ENCODE measurements around the gene HSD17B12. TPM values are rescaled to one million over a fixed set of nuclear protein-coding genes. Genes with fewer than 3 reads are reported as not detected.

HSD17B12 gene
- polyA plus RNA-seq, 1 donor from 2014 or later = 58.8 TPM

DNA sequence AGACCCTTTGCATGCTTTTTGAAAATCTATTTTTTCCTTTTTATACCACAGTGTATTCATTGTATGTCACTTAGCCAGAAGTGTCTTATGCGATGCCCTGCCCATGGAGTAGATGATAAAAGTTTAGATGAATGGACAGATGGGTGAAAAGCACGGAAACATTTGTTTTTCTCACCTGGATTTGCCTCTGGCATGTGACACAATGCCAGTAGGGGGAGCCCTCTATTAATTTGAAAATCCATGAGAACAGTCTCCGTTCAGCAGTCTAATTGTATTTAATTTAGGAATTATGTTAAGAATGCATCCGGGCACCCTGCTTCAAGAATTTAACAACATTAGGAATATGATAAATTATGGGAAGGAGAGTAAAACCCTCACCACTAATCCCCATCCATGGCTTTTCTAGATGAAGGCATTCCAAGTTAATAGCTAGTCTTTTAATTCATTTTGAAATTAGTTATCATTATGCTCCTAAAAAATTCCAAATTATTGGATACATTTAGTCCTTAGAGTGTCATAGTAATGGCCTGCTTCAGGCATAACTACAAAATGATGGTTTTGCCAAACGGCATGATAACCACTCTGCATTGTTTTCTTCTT lies 144.8 kb downstream of the HSD17B12 start:
- H3K27me3 ChIP-seq (ENCODE audit: insufficient read depth, low read depth, low read length) = no peaks in the 10 kb centered on the region
- H3K9me3 ChIP-seq (ENCODE audit: low read length) = no peaks in the 10 kb centered on the region
- H3K4me3 ChIP-seq (ENCODE audit: low read length) = no peak overlapping the region
- H3K36me3 ChIP-seq (ENCODE audit: insufficient read depth, low read length) = peaks cover 7% of the 10 kb centered on the region
- H3F3A ChIP-seq (ENCODE audit: insufficient read depth, low read length, poor library complexity, severe bottlenecking) = no peaks in the 10 kb centered on the region
- TF ChIP-seq EP300 (conservative IDR thresholded peaks at IDR 0.05; ENCODE audit: poor library complexity, severe bottlenecking) (no peak), MXI1 (conservative IDR thresholded peaks at IDR 0.05; ENCODE audit: poor library complexity, severe bottlenecking) (no peak), SMC3 (conservative IDR thresholded peaks at IDR 0.05; ENCODE audit: poor library complexity) (peak; percentile 60), TAF1 (IDR thresholded peaks at IDR 0.05; ENCODE audit: low read depth) (no peak), EZH2 (IDR thresholded peaks at IDR 0.05; ENCODE audit: borderline replicate concordance, insufficient read depth, low read length, poor library complexity, severe bottlenecking) (no peak), POLR2AphosphoS5 (IDR thresholded peaks at IDR 0.05) (no peak), RAD21 (conservative IDR thresholded peaks at IDR 0.05) (peak; percentile 60)
- TF ChIP-seq, protein P1, sequence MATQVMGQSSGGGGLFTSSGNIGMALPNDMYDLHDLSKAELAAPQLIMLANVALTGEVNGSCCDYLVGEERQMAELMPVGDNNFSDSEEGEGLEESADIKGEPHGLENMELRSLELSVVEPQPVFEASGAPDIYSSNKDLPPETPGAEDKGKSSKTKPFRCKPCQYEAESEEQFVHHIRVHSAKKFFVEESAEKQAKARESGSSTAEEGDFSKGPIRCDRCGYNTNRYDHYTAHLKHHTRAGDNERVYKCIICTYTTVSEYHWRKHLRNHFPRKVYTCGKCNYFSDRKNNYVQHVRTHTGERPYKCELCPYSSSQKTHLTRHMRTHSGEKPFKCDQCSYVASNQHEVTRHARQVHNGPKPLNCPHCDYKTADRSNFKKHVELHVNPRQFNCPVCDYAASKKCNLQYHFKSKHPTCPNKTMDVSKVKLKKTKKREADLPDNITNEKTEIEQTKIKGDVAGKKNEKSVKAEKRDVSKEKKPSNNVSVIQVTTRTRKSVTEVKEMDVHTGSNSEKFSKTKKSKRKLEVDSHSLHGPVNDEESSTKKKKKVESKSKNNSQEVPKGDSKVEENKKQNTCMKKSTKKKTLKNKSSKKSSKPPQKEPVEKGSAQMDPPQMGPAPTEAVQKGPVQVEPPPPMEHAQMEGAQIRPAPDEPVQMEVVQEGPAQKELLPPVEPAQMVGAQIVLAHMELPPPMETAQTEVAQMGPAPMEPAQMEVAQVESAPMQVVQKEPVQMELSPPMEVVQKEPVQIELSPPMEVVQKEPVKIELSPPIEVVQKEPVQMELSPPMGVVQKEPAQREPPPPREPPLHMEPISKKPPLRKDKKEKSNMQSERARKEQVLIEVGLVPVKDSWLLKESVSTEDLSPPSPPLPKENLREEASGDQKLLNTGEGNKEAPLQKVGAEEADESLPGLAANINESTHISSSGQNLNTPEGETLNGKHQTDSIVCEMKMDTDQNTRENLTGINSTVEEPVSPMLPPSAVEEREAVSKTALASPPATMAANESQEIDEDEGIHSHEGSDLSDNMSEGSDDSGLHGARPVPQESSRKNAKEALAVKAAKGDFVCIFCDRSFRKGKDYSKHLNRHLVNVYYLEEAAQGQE (IDR thresholded peaks at IDR 0.05; ENCODE audit: borderline replicate concordance) = no peak
- TF ChIP-seq, protein P2, sequence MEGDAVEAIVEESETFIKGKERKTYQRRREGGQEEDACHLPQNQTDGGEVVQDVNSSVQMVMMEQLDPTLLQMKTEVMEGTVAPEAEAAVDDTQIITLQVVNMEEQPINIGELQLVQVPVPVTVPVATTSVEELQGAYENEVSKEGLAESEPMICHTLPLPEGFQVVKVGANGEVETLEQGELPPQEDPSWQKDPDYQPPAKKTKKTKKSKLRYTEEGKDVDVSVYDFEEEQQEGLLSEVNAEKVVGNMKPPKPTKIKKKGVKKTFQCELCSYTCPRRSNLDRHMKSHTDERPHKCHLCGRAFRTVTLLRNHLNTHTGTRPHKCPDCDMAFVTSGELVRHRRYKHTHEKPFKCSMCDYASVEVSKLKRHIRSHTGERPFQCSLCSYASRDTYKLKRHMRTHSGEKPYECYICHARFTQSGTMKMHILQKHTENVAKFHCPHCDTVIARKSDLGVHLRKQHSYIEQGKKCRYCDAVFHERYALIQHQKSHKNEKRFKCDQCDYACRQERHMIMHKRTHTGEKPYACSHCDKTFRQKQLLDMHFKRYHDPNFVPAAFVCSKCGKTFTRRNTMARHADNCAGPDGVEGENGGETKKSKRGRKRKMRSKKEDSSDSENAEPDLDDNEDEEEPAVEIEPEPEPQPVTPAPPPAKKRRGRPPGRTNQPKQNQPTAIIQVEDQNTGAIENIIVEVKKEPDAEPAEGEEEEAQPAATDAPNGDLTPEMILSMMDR (IDR thresholded peaks at IDR 0.05; ENCODE audit: poor library complexity, severe bottlenecking) = peak; percentile 63
- no peak overlapping the region for H3K4me2 ChIP-seq (ENCODE audit: low read length)
- H3K9me2 ChIP-seq (ENCODE audit: insufficient read depth, low read length) = no peaks in the 10 kb centered on the region
- H4K20me1 ChIP-seq (ENCODE audit: insufficient read depth) = no peaks in the 10 kb centered on the region
- no peak overlapping the region for H3K9ac ChIP-seq (ENCODE audit: low read length)
- H3K79me2 ChIP-seq (replicated peaks; ENCODE audit: insufficient read depth, low read length) = no peaks in the 10 kb centered on the region
- no peak overlapping the region for H3K27ac ChIP-seq (ENCODE audit: low read length)
- H2AFZ ChIP-seq (ENCODE audit: low read depth, low read length) = no peak overlapping the region

DNA sequence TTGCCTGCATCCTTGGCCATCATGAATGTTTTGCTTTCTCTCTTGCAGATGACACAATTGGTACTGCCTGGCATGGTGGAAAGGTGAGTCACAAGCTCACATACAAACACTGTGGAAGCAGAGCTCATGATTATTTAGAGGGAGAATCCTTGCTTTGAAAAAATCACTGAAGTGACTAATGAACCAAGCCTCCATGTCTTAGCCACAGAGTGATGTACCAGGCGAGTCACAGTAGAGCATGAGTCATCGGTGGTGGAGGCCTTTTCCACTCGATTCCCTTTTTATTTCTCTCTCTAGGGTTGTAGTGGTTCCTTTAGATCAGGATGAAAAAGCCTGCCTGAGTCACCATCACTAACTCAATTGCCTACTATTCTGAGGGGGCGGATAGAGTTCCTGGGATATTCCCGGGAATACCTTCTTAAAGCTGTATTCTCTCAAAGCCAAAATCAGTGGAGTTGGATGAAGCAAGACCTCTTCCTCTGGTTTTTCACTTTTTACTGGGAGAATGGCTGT lies 150.4 kb downstream of the HSD17B12 start:
- no peaks in the 10 kb centered on the region for H3K27me3 ChIP-seq (ENCODE audit: insufficient read depth, low read depth, low read length)
- peak overlapping the region; percentile 35 for H3K4me3 ChIP-seq (ENCODE audit: low read length)
- H3K27ac ChIP-seq (ENCODE audit: low read length) = peak overlapping the region; percentile 2
- H3K79me2 ChIP-seq (replicated peaks; ENCODE audit: insufficient read depth, low read length) = peaks cover 9% of the 10 kb centered on the region
- no peaks in the 10 kb centered on the region for H4K20me1 ChIP-seq (ENCODE audit: insufficient read depth)
- H3K9me3 ChIP-seq (ENCODE audit: low read length) = no peaks in the 10 kb centered on the region
- no peaks in the 10 kb centered on the region for H3F3A ChIP-seq (ENCODE audit: insufficient read depth, low read length, poor library complexity, severe bottlenecking)
- H3K9ac ChIP-seq (ENCODE audit: low read length) = no peak overlapping the region
- TF ChIP-seq, protein P1 (IDR thresholded peaks at IDR 0.05; ENCODE audit: borderline replicate concordance) = peak; percentile 43
- TF ChIP-seq, protein P2 (IDR thresholded peaks at IDR 0.05; ENCODE audit: poor library complexity, severe bottlenecking) = no peak
- H3K9me2 ChIP-seq (ENCODE audit: insufficient read depth, low read length) = no peaks in the 10 kb centered on the region
- H2AFZ ChIP-seq (ENCODE audit: low read depth, low read length) = no peak overlapping the region
- H3K36me3 ChIP-seq (ENCODE audit: insufficient read depth, low read length) = peaks cover 4% of the 10 kb centered on the region
- no peak overlapping the region for H3K4me2 ChIP-seq (ENCODE audit: low read length)

Data from neural cell (in vitro differentiated cells).